NT2/D1 (cell line): ENCODE data around the gene ZNF391.

Experiments used
- DNase-seq: peaks from one replicate; pipeline ENCODE4 v3.0.0-alpha.2; 2011; ENCODE audit warnings: low read depth, low spot score
- H3K27me3 ChIP-seq: 2 replicates; pipeline ENCODE4 v1.6.0; 2011; ENCODE audit warnings: mild to moderate bottlenecking; ENCODE audit not compliant: insufficient read length, insufficient read depth
- H3K36me3 ChIP-seq: 2 replicates; pipeline ENCODE4 v1.6.1; 2011; ENCODE audit warnings: mild to moderate bottlenecking, low read length, mixed read lengths; ENCODE audit not compliant: insufficient read depth, insufficient read length
- H3K4me1 ChIP-seq: 2 replicates; pipeline ENCODE4 v1.5.1; 2011; ENCODE audit not compliant: insufficient read depth, insufficient read length
- H3K4me3 ChIP-seq: 2 replicates; pipeline ENCODE4 v1.5.1; 2011; ENCODE audit warnings: low read depth; ENCODE audit not compliant: insufficient read length
- H3K9ac ChIP-seq: 2 replicates; pipeline ENCODE4 v1.6.0; 2011; ENCODE audit warnings: low read depth; ENCODE audit not compliant: insufficient read length
- H3K9me3 ChIP-seq: 2 replicates; pipeline ENCODE4 v1.5.1; 2011; ENCODE audit warnings: mild to moderate bottlenecking, low read length; ENCODE audit not compliant: insufficient read depth
- SUZ12 ChIP-seq: IDR thresholded peaks from 2 replicates; pipeline ENCODE4 v1.6.1; 2011; ENCODE audit not compliant: insufficient read length, insufficient read depth; ENCODE audit errors: extremely low read depth
- YY1 ChIP-seq: IDR thresholded peaks from 2 replicates; pipeline ENCODE4 v1.6.1; 2011; ENCODE audit not compliant: insufficient read length, insufficient read depth
- ZNF274 ChIP-seq: IDR thresholded peaks from 2 replicates; pipeline ENCODE4 v1.6.1; 2011; ENCODE audit warnings: mild to moderate bottlenecking, low read depth, low read length

The ZNF391 gene

DNA sequence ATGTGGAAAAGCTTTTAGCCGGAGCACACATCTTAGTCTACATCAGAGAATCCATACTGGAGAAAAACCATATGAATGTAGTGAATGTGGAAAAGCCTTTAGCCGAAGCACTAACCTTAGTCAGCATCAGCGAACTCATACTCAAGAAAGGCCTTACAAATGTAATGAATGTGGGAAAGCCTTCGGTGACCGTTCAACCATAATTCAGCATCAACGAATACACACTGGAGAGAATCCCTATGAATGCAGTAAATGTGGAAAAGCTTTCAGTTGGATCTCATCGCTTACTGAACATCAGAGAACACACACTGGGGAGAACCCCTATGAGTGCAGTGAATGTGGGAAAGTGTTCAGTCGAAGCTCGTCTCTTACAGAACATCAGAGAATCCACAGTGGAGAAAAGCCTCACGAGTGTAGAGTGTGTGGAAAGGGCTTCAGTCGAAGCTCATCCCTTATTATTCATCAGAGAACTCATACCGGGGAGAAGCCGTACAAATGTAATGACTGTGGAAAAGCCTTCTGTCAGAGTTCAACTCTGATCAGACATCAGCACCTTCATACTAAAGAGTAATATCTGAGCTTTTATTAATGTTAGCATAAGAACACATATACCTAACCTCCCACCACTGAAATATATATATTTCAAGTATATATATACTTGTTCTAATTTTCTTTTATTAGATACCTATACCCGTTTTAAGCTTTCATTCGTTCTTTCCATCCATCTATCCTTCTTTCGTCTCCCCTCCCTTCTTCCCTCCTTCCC is 12.5 kb downstream of the ZNF391 start:
- no peaks in the 10 kb centered on the region for H3K27me3 ChIP-seq
- H3K9ac ChIP-seq: no peak overlapping the region
- TF ChIP-seq SUZ12 (no peak), ZNF274 (peak; percentile 93)
- H3K36me3 ChIP-seq: peaks cover 53% of the 10 kb centered on the region
- H3K9me3 ChIP-seq: peaks cover 55% of the 10 kb centered on the region
- no peaks in the 10 kb centered on the region for H3K4me1 ChIP-seq
- no peak overlapping the region for H3K4me3 ChIP-seq
- DNase-seq: no peak

DNA sequence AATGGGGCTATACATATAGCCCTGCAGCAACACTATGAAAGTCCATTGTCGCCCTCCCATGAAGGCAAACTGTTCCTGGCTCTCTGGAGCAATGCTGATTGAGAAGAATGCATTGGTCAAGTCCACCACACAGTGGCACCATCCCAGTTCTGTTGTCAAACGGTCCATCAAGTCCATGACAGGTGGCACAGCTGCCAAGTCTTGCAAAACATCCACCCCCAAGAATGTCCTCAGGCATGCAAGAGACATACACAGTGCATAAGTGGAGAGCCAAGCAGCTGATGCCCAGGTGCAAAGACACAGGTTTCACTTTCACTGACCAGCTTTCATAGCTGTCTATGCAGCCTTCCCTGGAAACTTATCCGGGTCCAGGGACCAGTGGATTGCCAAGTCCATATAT is 17.5 kb downstream of the ZNF391 start:
- no peak overlapping the region for H3K4me3 ChIP-seq
- H3K9me3 ChIP-seq: peaks cover 23% of the 10 kb centered on the region
- TF ChIP-seq ZNF274 (no peak), SUZ12 (no peak), YY1 (no peak)
- H3K27me3 ChIP-seq: no peaks in the 10 kb centered on the region
- H3K9ac ChIP-seq: no peak overlapping the region
- H3K4me1 ChIP-seq: no peaks in the 10 kb centered on the region
- H3K36me3 ChIP-seq: peaks cover 16% of the 10 kb centered on the region
- DNase-seq: no peak

DNA sequence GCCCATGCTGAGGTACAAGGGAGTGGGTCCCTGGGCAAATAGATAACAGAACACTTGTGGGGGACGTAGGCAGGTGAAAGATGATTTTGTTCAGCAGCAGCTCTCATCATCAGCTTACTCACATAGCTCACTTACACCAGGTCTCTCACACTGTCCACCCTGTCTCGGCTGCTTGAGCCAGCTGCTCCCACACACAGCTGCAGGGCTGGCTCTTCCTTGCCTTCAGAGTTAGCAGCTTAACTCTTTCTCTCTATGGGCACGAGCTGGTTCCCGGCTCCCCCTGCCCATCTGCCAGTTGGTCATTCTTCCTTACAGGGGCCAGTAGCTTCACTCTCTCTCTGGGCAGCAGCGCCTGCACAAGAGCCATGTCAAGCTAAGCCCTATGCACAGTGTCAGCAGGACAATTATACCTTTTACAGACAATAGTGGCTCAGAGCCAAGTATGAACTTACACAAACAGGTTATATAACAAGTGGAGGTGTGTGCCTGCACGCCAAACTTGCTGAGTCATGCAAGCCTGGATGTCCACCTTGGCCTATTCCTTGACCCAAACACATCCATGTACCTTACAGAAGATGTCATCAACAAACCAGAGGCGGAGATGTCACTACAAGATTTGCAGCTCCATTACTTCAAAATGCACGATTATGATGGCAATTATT is 18.7 kb downstream of the ZNF391 start:
- TF ChIP-seq YY1 (no peak), SUZ12 (no peak), ZNF274 (no peak)
- no peak overlapping the region for H3K9ac ChIP-seq
- peaks cover 11% of the 10 kb centered on the region for H3K9me3 ChIP-seq
- no peaks in the 10 kb centered on the region for H3K27me3 ChIP-seq
- H3K4me1 ChIP-seq: no peaks in the 10 kb centered on the region
- no peak overlapping the region for H3K4me3 ChIP-seq
- DNase-seq: no peak
- peaks cover 5% of the 10 kb centered on the region for H3K36me3 ChIP-seq

DNA sequence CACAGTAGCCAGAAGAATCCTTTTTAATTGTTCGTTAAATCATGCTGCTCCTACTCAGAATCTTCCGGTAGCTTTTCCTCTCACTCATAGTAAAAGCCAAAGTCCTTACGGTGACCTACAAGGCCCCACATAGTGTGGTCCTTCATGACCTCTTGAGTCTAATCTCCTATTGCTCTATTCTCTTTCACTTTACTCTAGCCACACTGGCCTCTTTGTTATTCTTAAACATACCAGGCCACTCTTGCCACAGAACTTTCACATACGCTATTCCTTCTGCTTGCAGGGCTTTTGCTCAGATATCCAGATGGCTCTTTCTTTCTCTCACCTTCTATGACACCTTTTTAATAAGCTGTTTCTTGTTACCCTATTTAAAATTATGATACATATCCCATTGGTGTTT is 25.7 kb downstream of the ZNF391 start:
- no peak for TF ChIP-seq YY1
- no peak for TF ChIP-seq ZNF274
- no peak for TF ChIP-seq SUZ12
- H3K36me3 ChIP-seq: no peaks in the 10 kb centered on the region
- H3K9ac ChIP-seq: no peak overlapping the region
- H3K9me3 ChIP-seq: peaks cover 11% of the 10 kb centered on the region
- no peaks in the 10 kb centered on the region for H3K4me1 ChIP-seq
- H3K27me3 ChIP-seq: no peaks in the 10 kb centered on the region
- no peak for DNase-seq
- H3K4me3 ChIP-seq: no peak overlapping the region

DNA sequence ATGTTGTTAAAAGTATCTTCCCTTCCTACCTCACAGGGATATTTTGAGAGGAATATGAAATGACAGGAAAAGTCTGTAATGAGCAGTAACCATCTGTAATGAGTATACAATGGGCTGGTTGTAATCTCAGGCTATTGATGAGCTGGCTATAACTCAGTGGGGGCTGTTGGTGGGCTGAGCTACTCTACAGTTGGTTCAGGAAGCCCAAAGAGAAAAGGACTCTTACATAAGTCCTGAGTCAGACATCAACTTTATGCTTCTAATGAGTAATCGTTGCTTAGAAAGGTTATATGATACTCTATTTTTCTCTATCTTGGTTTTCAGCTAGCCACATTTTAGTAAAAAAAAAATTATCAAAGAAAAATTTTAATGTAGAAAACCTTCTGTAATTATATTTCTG is 26.4 kb downstream of the ZNF391 start:
- Histone ChIP-seq H3K9ac (no peak overlapping the region), H3K4me3 (no peak overlapping the region)
- TF ChIP-seq ZNF274: no peak
- no peak for TF ChIP-seq YY1
- TF ChIP-seq SUZ12: no peak

DNA sequence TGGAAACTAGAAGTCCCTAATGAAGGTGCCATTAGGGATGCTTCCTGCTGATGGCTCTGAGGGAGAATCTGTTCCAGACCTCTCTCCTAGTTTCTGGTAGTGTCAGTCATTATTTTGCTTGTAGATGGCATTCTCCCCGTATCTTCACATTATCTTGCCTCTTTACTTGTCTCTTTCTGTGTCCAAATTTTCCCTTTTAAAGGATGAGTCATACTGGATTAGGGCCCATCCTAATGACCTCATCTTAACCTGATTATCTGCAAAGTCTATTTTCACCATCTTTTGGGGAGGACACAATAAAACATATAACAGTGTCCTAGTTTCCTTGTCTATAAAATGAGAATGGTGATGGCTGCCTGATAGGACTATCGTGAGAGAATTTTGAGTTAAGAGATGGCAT is 27.3 kb downstream of the ZNF391 start:
- no peak for DNase-seq
- no peak overlapping the region for H3K9ac ChIP-seq
- H3K4me3 ChIP-seq: no peak overlapping the region
- no peaks in the 10 kb centered on the region for H3K4me1 ChIP-seq
- TF ChIP-seq YY1 (no peak), SUZ12 (no peak), ZNF274 (no peak)
- H3K9me3 ChIP-seq: peaks cover 11% of the 10 kb centered on the region
- H3K27me3 ChIP-seq: no peaks in the 10 kb centered on the region
- no peaks in the 10 kb centered on the region for H3K36me3 ChIP-seq

More for the DNA sequence above, 26.4 kb downstream of the ZNF391 start:
- no peak for DNase-seq
- peaks cover 11% of the 10 kb centered on the region for H3K9me3 ChIP-seq
- H3K36me3 ChIP-seq: no peaks in the 10 kb centered on the region
- no peaks in the 10 kb centered on the region for H3K4me1 ChIP-seq
- H3K27me3 ChIP-seq: no peaks in the 10 kb centered on the region

DNA sequence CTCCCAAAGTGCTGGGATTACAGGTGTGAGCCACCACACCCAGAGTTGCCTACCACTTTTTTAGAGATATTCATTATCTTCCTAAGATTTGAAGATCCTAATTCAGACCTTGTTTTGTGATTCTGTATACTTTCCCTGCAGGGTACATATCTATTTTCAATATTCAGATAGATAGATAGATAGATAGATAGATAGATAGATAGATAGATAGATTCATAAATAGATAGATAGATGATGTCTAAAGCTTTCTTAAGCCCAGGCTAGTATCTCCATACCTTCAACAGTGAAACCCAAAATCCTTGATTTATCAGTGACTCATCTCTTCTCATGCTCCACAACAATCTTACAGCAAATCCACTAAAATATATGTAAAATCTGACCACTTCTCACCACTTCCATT is 30.8 kb downstream of the ZNF391 start:
- H3K36me3 ChIP-seq: no peaks in the 10 kb centered on the region
- no peak overlapping the region for H3K9ac ChIP-seq
- H3K4me3 ChIP-seq: no peak overlapping the region
- no peak for DNase-seq
- peaks cover 11% of the 10 kb centered on the region for H3K9me3 ChIP-seq
- no peaks in the 10 kb centered on the region for H3K27me3 ChIP-seq
- TF ChIP-seq SUZ12: no peak
- no peak for TF ChIP-seq YY1
- no peak for TF ChIP-seq ZNF274
- no peaks in the 10 kb centered on the region for H3K4me1 ChIP-seq
